ENCODE data around the gene HSP90AB1.

Gene HSP90AB1

GRCh38 chr6:44269178-44269920 is 22.4 kb downstream of the HSP90AB1 start:
- DNase-seq (ENCODE audit: low read depth): no peak

- DNase-seq (ENCODE audit: low read depth): no peak
These were observed 23.1 kb downstream of the HSP90AB1 start, which contains the start of gene TMEM151B for GRCh38 chr6:44269921-44270525. Gene TMEM151B, plus strand, starts transcription at chr6:44270450. Its CDS starts 293 bp downstream, at chr6:44270743.

- DNase-seq (ENCODE audit: low read depth): no peak
These were observed 23.9 kb downstream of the HSP90AB1 start for GRCh38 chr6:44270526-44271405.

- DNase-seq (ENCODE audit: low read depth): no peak
These were observed 24.5 kb downstream of the HSP90AB1 start for GRCh38 chr6:44271406-44271723.

GRCh38 chr6:44271914-44272313 is 25.0 kb downstream of the HSP90AB1 start:
- no peak for DNase-seq (ENCODE audit: low read depth)

GRCh38 chr6:44272529-44272928 is 25.6 kb downstream of the HSP90AB1 start:
- no peak for DNase-seq (ENCODE audit: low read depth)

GRCh38 chr6:44272999-44273566 is 26.2 kb downstream of the HSP90AB1 start:
- DNase-seq (ENCODE audit: low read depth): no peak

GRCh38 chr6:44273617-44274016 is 26.7 kb downstream of the HSP90AB1 start:
- no peak for DNase-seq (ENCODE audit: low read depth)

- DNase-seq (ENCODE audit: low read depth): no peak
These were observed 28.4 kb downstream of the HSP90AB1 start for GRCh38 chr6:44275271-44275748.

- no peak for DNase-seq (ENCODE audit: low read depth)
These were observed 29.1 kb downstream of the HSP90AB1 start for GRCh38 chr6:44275749-44276648.

- DNase-seq (ENCODE audit: low read depth): no peak
These were observed 30.1 kb downstream of the HSP90AB1 start for GRCh38 chr6:44276667-44277640.

GRCh38 chr6:44277763-44278162 is 30.9 kb downstream of the HSP90AB1 start:
- no peak for DNase-seq (ENCODE audit: low read depth)

- DNase-seq (ENCODE audit: low read depth): no peak
These were observed 31.4 kb downstream of the HSP90AB1 start for GRCh38 chr6:44278315-44278714.

GRCh38 chr6:44278774-44279697 is 32.1 kb downstream of the HSP90AB1 start:
- peak; percentile 44 for DNase-seq (ENCODE audit: low read depth)

GRCh38 chr6:44284121-44284520 is 37.2 kb downstream of the HSP90AB1 start:
- no peak for DNase-seq (ENCODE audit: low read depth)

- no peak for DNase-seq (ENCODE audit: low read depth)
These were observed 38.0 kb downstream of the HSP90AB1 start for GRCh38 chr6:44284867-44285266.

GRCh38 chr6:44285552-44286284 is 38.8 kb downstream of the HSP90AB1 start:
- DNase-seq (ENCODE audit: low read depth): peak; percentile 49

GRCh38 chr6:44286285-44286565 is 39.3 kb downstream of the HSP90AB1 start:
- no peak for DNase-seq (ENCODE audit: low read depth)

Measured in EH (cell line).